ENCODE data around the gene RNF214. TPM values are rescaled to one million over a fixed set of nuclear protein-coding genes. Genes with fewer than 3 reads are reported as not detected.
A peak's percentile ranks its signal among the peaks of the same experiment; 100 is the strongest.

The RNF214 gene
- total and polyA plus RNA-seq, 3 donors from 2014 or later = 37.8 to 48.9 (median 44.9) TPM

GRCh38 chr11:117218133-117218915 is 14.1 kb upstream of the RNF214 start:
- intact Hi-C loops (cut with DNase I; ENCODE audit: low total_unique reads) = no loop called here
- Histone ChIP-seq H3K4me1 (peaks cover 50% of the 10 kb centered on the region), H3K9me3 (no peaks in the 10 kb centered on the region), H3K27ac (peak overlapping the region; percentile 10 to 79), H3K27me3 (no peaks in the 10 kb centered on the region), H3K36me3 (ENCODE audit: low read depth, missing control alignments) (no peaks in the 10 kb centered on the region), H3K4me3 (no peak overlapping the region)
- TF ChIP-seq CTCF (IDR thresholded peaks at IDR 0.05) (no peak), POLR2A (IDR thresholded peaks at IDR 0.05) (no peak)
- DNase-seq = peak; percentile 35
- 58 to 62% methylated on average over 15 of the region's 15 CpGs for WGBS, 2 donors

- Histone ChIP-seq H3K27me3 (no peaks in the 10 kb centered on the region), H3K4me3 (no peak overlapping the region), H3K9me3 (no peaks in the 10 kb centered on the region), H3K27ac (peak overlapping the region; percentile 10 to 79), H3K36me3 (ENCODE audit: low read depth, missing control alignments) (no peaks in the 10 kb centered on the region), H3K4me1 (peaks cover 50% of the 10 kb centered on the region)
- intact Hi-C loops (cut with DNase I; ENCODE audit: low total_unique reads) = no loop called here
- WGBS, 2 donors = 77 to 95% methylated on average over 9 of the region's 9 CpGs
- TF ChIP-seq POLR2A (IDR thresholded peaks at IDR 0.05) (no peak), CTCF (IDR thresholded peaks at IDR 0.05) (no peak)
- no peak for DNase-seq
Observed at GRCh38 chr11:117219001-117219400, 13.5 kb upstream of the RNF214 start.

- Histone ChIP-seq H3K27ac (peak overlapping the region in 1 of 2 donors; percentile 79), H3K27me3 (no peaks in the 10 kb centered on the region), H3K36me3 (ENCODE audit: low read depth, missing control alignments) (no peaks in the 10 kb centered on the region), H3K9me3 (no peaks in the 10 kb centered on the region), H3K4me1 (peaks cover 50% of the 10 kb centered on the region), H3K4me3 (no peak overlapping the region)
- TF ChIP-seq POLR2A (IDR thresholded peaks at IDR 0.05) = no peak
- no peak for DNase-seq
- 89 to 90% methylated on average over 4 to 8 of the region's 8 CpGs for WGBS, 2 donors
- intact Hi-C loops (cut with DNase I; ENCODE audit: low total_unique reads) = no loop called here
Observed at GRCh38 chr11:117219455-117219854, 13.0 kb upstream of the RNF214 start.

GRCh38 chr11:117219995-117220394 is 12.5 kb upstream of the RNF214 start:
- DNase-seq = no peak
- intact Hi-C loops (cut with DNase I; ENCODE audit: low total_unique reads) = no loop called here
- Histone ChIP-seq H3K27me3 (no peaks in the 10 kb centered on the region), H3K36me3 (ENCODE audit: low read depth, missing control alignments) (no peaks in the 10 kb centered on the region), H3K4me3 (no peak overlapping the region), H3K9me3 (no peaks in the 10 kb centered on the region), H3K27ac (peak overlapping the region; percentile 72 to 80), H3K4me1 (peaks cover 50% of the 10 kb centered on the region)
- WGBS, 2 donors = 76 to 84% methylated on average over 4 of the region's 4 CpGs
- TF ChIP-seq CTCF (IDR thresholded peaks at IDR 0.05) (no peak), POLR2A (IDR thresholded peaks at IDR 0.05) (no peak)

- Histone ChIP-seq H3K4me1 (peaks cover 50% of the 10 kb centered on the region), H3K4me3 (no peak overlapping the region), H3K27me3 (no peaks in the 10 kb centered on the region), H3K27ac (peak overlapping the region; percentile 72 to 80), H3K9me3 (no peaks in the 10 kb centered on the region), H3K36me3 (ENCODE audit: low read depth, missing control alignments) (no peaks in the 10 kb centered on the region)
- intact Hi-C loops (cut with DNase I; ENCODE audit: low total_unique reads) = no loop called here
- WGBS, 2 donors = 49 to 56% methylated on average over 7 to 9 of the region's 9 CpGs
- no peak for TF ChIP-seq POLR2A (IDR thresholded peaks at IDR 0.05)
- peak; percentile 51 for DNase-seq
Observed at GRCh38 chr11:117220568-117220967, 11.9 kb upstream of the RNF214 start.
